ENCODE measurements around the gene PRCD.
A peak's percentile ranks its signal among the peaks of the same experiment; 100 is the strongest.
"Not testable (repeated sequence)": the region's sequence is repeated elsewhere in the genome, so short reads cannot be mapped to it uniquely, and the experiment has no call there.

The PRCD gene

GRCh38 chr17:76504117-76504516 is 35.7 kb upstream of the PRCD start:
- no peak for DNase-seq (ENCODE audit: low spot score)

DNA sequence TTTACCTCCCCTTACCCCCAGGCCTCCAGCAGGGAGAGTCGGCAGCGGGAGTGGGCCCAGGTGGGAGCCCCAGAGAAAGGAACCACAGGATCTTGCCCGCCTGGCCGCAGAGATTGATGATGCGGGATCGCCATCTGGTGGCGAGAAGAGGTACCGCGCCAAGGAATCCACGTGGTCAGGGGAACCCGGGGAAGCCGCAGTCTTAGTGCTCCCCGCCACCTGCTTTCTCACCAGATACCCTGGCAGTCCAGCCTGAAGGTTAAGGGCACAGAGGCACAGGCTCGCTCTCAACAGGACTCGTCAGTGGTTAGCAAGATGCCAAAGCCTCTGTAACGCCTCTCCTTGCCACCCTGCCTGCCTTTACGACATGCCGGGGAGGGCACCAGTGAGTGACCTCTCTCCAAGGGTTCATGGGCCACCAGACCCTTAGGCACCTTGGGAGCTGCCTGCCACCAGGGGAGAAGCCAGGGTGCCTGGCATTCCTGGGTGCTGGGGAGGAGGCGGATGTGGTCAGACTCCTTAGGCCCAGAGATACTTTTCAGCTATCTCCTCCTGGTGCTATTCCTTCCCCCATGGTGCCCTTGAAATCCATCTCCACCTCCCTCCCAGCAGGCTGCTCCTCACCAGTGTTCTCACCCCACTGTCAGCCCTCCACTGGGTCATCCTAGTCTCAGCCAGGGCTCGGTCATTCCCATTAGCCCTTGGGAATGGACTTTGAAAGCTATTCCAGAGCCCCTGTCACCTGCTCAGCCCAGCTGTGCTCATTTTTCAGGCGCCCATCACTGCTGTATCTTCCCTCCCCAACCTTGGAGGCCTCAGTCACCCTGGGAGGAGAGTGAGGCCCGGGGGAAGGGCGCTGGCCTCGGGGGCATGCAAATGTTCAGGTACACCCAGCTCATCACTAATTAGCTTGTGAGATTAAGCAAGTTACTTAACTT is 33.2 kb upstream of the PRCD start:
- peak; percentile 91 for DNase-seq (ENCODE audit: low spot score)

GRCh38 chr17:76508472-76509063 is 31.3 kb upstream of the PRCD start:
- DNase-seq (ENCODE audit: low spot score), result not testable (repeated sequence)

- no peak for DNase-seq (ENCODE audit: low spot score)
Measured at GRCh38 chr17:76510831-76511244, 29.0 kb upstream of the PRCD start.

GRCh38 chr17:76511668-76512365 is 28.0 kb upstream of the PRCD start:
- DNase-seq (ENCODE audit: low spot score), result no peak

DNA sequence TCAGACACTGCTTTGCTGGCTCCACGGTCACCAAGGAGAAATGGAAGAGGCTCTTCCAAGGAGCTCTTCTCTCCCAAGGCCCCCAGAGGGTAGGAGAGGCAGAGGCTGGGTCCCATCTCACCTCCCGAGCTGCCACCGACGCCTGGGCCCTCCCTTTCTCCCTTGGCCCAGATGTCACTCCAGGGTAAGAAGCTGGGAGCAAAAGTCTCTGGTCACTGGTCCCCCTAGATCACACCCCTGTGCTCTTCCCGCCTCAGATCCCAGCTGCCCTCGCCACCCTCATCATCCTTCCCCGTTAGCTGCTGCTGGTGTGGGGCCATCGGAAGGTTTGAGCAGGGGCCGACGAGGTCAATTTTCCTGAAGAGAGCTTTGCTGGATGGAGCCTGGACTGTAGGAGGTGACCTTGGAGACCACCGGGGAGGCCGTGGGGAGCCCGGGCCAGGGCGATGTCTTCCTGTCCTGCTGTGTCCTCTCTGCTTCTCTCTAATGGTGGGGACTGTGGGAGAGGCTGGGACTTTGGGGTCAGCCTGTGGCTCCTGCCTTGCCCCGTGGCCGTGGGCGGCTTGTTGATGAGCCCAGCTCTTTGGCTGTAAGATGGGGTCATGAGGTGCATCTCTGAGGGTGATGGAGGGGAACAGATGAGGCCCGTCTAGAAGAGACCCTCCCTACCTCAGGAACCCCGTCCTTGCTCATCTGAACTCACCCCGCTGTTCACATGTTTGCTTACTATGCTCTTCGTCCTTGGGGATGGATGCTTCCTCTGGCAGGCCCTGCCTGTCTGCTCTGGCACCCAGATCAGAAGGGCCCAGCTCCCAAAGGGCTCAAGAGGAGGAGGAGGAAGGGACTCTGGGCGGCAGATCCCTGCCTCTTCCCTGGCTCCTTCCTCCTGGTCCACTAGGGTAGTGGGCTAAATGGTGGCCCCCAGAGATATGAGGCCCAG is 27.2 kb upstream of the PRCD start:
- no peak for DNase-seq (ENCODE audit: low spot score)

DNA sequence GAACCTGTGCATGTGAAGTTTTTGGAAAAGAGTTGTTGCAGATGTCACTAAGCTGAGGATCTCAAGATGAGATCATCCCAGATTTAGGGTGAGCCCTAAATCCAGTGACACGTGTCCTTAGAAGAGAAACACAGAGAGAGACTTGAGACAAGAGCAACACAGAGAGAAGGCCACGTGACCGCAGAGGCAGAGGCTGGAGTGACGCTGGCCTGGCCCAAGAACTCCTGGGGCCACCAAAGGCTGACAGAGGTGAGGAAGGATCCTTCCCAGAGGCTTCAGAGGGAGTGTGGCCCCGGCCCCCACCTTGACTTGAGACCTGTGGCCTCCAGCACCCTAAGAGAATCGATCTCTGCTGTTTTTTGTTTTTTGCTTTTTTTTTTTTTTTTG is 26.5 kb upstream of the PRCD start:
- DNase-seq (ENCODE audit: low spot score), result no peak

DNA sequence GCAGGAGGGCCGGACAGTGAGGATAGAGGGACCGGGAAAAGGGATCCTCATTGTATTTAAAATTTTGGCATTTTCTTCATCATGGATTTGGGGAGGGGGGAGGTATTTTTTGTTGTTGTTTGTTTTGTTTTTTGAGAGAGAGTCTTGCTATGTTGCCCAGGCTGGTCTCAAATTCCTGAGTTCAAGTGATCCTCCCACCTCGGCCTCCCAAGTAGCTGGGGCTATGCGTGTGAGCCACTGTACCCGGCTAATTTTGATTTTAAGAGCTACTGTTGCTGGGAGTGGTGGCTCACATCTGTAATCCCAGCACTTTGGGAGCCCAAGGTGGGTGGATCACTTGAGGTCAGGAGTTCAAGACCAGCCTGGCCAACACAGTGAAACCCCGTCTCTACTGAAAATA is 25.5 kb upstream of the PRCD start:
- not testable (repeated sequence) for DNase-seq (ENCODE audit: low spot score)

- DNase-seq (ENCODE audit: low spot score), result no peak
Measured at GRCh38 chr17:76515274-76515949, 24.4 kb upstream of the PRCD start.

DNA sequence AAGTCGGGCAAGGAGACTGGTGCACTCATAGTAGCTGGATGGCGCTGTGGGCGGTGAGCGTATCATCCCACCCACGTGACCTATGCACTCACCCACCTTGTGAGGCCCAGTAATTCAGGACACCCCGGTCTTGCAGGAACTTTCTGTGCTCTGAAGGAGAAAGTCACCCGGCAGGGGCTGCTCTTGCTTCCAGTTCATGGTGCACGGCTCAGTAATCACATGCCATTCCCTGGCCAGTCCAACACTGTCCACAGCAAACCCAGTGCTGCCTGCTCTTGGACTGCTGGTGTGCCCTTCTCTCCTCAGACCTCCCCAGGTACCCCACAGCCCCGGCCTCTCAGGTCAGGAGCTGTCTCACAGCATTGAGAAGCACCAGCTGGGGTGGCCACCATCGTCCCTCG is 22.2 kb upstream of the PRCD start:
- no peak for DNase-seq (ENCODE audit: low spot score)

- no peak for DNase-seq (ENCODE audit: low spot score)
Measured at GRCh38 chr17:76519048-76519966, 20.5 kb upstream of the PRCD start.

- no peak for DNase-seq (ENCODE audit: low spot score)
Measured at GRCh38 chr17:76521262-76521661, 18.6 kb upstream of the PRCD start.

GRCh38 chr17:76521683-76522082 is 18.2 kb upstream of the PRCD start:
- DNase-seq (ENCODE audit: low spot score), result not testable (repeated sequence)

DNA sequence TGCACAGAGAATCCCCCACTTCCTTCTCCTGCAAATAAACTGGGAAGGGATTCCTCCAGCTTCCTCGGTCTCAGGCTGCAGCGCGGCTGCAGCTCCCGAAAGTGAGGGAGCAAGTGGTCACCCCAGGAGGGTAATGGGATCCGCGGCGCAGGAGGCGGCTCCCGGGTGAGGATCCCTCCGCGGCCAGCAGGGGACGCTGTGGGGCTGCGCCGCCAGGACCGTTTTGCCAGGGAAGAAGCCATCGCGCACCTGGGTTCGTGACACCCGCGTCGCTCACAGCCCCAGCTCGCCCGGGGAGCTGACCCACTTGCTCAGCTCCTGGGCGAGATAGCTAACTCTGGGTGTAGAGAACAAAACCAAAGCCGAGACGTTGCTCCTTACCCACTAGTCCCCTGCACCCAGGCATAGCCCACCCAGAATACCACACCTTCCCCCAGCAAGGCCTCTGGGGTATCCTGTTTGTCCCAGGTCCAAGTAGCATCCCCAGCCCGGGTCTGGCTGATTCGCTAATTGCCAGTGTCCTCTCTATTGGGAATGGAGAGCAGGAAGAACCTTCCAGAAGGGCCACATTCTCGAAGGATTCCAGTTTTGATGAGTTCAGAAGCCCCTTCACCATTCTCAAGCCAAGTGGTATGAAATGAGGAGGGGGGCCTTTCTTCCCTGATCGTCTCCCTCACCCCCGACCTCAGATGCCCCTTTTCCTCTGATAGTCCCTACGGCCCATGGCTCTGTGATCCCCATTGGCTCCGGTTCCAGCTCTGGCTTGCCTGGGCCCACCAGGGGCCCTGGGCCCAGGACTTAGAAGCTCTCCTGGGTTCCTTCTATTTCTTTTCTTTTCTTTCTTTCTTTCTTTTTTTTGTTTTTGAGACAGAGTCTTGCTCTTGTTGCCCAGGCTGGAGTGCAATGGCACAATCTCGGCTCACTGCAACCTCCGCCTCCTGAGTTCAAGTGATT is 16.5 kb upstream of the PRCD start:
- DNase-seq (ENCODE audit: low spot score), result peak; percentile 89

- no peak for DNase-seq (ENCODE audit: low spot score)
Measured at GRCh38 chr17:76524598-76525512, 15.0 kb upstream of the PRCD start.

DNA sequence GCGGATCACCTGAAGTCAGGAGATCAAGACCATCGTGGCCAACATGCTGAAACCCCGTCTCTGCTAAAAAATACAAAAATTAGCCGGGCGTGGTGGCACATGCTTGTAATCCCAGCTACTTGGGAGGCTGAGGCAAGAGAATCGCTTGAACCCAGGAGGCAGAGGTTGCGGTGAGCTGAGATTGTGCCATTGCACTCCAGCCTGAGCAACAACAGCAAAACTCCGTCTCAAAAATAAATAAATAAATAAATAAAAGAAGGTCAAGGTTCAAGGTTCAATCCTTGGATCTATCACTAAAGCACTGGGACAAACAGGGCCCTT is 14.4 kb upstream of the PRCD start:
- DNase-seq (ENCODE audit: low spot score), result not testable (repeated sequence)

DNA sequence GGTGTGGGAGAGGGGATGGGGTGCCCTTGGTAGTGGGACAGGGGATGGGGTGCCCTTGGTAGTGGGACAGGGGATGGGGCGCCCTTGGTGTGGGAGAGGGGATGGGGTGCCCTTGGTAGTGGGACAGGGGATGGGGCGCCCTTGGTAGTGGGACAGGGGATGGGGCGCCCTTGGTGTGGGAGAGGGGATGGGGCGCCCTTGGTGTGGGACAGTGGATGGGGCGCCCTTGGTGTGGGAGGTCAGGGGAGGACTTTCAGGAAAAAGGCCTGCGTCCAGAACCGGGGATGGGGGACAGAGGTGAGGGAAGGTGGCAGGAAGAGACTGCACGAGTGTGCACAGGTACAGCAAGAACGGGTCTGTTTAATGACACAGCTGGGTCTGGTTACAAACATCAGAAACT is 12.8 kb upstream of the PRCD start:
- not testable (repeated sequence) for DNase-seq (ENCODE audit: low spot score)

Measured in left forelimb (tissue), 1 donor.